Retinal pigment epithelial cell (primary cell): ENCODE data around the gene PARD3.

Experiments used
- DNase-seq: peaks from one replicate; pipeline ENCODE4 v3.0.0-alpha.2; 2010; ENCODE audit warnings: low read depth
- H3K4me3 ChIP-seq: 2 replicates; pipeline ENCODE4 v1.5.1; 2011; ENCODE audit warnings: mild to moderate bottlenecking, low read length, control low read depth, moderate library complexity
- CTCF ChIP-seq: conservative IDR thresholded peaks from 2 replicates; pipeline ENCODE4 v1.5.1; 2011; ENCODE audit warnings: low read depth, low read length, control low read depth, inconsistent platforms

The PARD3 gene

GRCh38 chr10:34732926-34733325 lies 82.2 kb downstream of the PARD3 start:
- DNase-seq: no peak
- no peak overlapping the region for H3K4me3 ChIP-seq
- peak; percentile 38 for TF ChIP-seq CTCF

GRCh38 chr10:34731885-34732701 lies 83.0 kb downstream of the PARD3 start:
- no peak for DNase-seq
- no peak overlapping the region for H3K4me3 ChIP-seq

GRCh38 chr10:34731213-34731612 lies 83.9 kb downstream of the PARD3 start:
- no peak overlapping the region for H3K4me3 ChIP-seq
- no peak for DNase-seq
- no peak for TF ChIP-seq CTCF

More at GRCh38 chr10:34731885-34732701, 83.0 kb downstream of the PARD3 start:
- no peak for TF ChIP-seq CTCF

- no peak for DNase-seq
- H3K4me3 ChIP-seq: no peak overlapping the region
- no peak for TF ChIP-seq CTCF
Observed at GRCh38 chr10:34730726-34731125, 84.4 kb downstream of the PARD3 start.

GRCh38 chr10:34729619-34730018 lies 85.5 kb downstream of the PARD3 start:
- no peak for TF ChIP-seq CTCF
- H3K4me3 ChIP-seq: no peak overlapping the region
- no peak for DNase-seq

- no peak overlapping the region for H3K4me3 ChIP-seq
- no peak for TF ChIP-seq CTCF
- DNase-seq: no peak
Observed at GRCh38 chr10:34728361-34728760, 86.7 kb downstream of the PARD3 start.

GRCh38 chr10:34727595-34728033 lies 87.5 kb downstream of the PARD3 start:
- DNase-seq: no peak
- TF ChIP-seq CTCF: no peak
- no peak overlapping the region for H3K4me3 ChIP-seq
